Measurements from ENCODE around the gene ESR1. TPM values are rescaled to one million over a fixed set of nuclear protein-coding genes. Genes with fewer than 3 reads are reported as not detected.
"Not testable (repeated sequence)": the region's sequence is repeated elsewhere in the genome, so short reads cannot be mapped to it uniquely, and the experiment has no call there.

Gene ESR1
- total and polyA plus RNA-seq, 2 donors from 2014 or later = 1.1 to 5.2 TPM

DNA sequence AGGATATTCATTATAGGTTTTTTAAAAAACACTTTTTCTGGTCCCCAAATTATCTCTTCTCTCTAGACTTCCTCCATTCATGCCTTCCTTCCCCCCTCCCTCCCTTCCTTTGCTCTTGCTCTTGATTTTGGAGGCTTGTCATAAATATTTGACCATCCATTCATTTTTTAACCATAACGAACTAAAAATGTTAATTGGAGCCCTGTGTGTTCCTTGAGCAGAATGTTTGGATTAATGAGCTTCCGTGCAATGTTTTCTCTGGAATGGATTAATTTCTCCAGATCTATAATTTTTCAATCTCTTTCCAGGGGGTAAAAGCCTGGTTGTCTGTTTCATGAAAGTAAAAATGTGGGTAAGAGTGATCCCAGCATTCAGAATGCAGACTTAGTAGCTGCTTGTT is 155.5 kb downstream of the ESR1 start:
- no peaks in the 10 kb centered on the region for H3K27me3 ChIP-seq (ENCODE audit: control insufficient read depth, insufficient read depth, low read length)
- no peaks in the 10 kb centered on the region for H3K36me3 ChIP-seq (ENCODE audit: control insufficient read depth in 2 of 3, insufficient read depth in 3 of 3, low read length in 3 of 3)

DNA sequence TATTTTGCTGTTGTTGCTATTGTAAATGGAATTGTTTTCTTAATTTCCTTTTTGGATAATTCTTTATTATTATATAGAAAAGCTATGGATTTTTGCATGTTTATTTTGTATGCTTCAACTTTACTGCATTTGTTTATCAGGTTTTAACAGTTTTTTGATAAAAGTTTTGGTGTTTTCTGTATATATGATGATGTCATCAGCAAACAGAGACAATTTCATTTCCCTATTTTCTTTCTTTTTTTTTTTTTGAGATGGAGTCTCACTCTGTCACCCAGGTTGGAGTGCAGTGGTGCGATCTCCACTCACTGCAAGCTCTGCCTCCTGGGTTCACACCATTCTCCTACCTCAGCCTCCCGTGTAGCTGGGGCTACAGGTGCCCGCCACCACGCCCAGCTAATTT is 156.9 kb downstream of the ESR1 start:
- H3K9me3 ChIP-seq (ENCODE audit: control insufficient read depth in 2 of 3, insufficient read depth in 1 of 3, low read length in 3 of 3); H3K36me3 ChIP-seq (ENCODE audit: control insufficient read depth in 2 of 3, insufficient read depth in 3 of 3, low read length in 3 of 3); H3K4me1 ChIP-seq (ENCODE audit: control insufficient read depth in 2 of 3, insufficient read depth in 2 of 3, low read depth in 1 of 3, low read length in 3 of 3); DNase-seq; intact Hi-C loops (cut with DNase I); H3K27ac ChIP-seq (ENCODE audit: low read depth in 2 of 2, low read length in 2 of 2); H3K27me3 ChIP-seq (ENCODE audit: control insufficient read depth, insufficient read depth, low read length); H3K4me3 ChIP-seq (ENCODE audit: low read length in 3 of 3); FAIRE-seq; H3K9ac ChIP-seq (ENCODE audit: low read length in 3 of 3): not testable (repeated sequence)

More for the DNA sequence above, 155.5 kb downstream of the ESR1 start:
- intact Hi-C loops (cut with DNase I) = no loop called here
- Histone ChIP-seq H3K4me3 (ENCODE audit: low read length in 3 of 3) (no peak overlapping the region), H3K4me1 (ENCODE audit: control insufficient read depth in 2 of 3, insufficient read depth in 2 of 3, low read depth in 1 of 3, low read length in 3 of 3) (no peaks in the 10 kb centered on the region), H3K9me3 (ENCODE audit: control insufficient read depth in 2 of 3, insufficient read depth in 1 of 3, low read length in 3 of 3) (no peaks in the 10 kb centered on the region), H3K27ac (ENCODE audit: low read depth in 2 of 2, low read length in 2 of 2) (no peak overlapping the region), H3K9ac (ENCODE audit: low read length in 3 of 3) (no peak overlapping the region)
- TF ChIP-seq, protein P1, sequence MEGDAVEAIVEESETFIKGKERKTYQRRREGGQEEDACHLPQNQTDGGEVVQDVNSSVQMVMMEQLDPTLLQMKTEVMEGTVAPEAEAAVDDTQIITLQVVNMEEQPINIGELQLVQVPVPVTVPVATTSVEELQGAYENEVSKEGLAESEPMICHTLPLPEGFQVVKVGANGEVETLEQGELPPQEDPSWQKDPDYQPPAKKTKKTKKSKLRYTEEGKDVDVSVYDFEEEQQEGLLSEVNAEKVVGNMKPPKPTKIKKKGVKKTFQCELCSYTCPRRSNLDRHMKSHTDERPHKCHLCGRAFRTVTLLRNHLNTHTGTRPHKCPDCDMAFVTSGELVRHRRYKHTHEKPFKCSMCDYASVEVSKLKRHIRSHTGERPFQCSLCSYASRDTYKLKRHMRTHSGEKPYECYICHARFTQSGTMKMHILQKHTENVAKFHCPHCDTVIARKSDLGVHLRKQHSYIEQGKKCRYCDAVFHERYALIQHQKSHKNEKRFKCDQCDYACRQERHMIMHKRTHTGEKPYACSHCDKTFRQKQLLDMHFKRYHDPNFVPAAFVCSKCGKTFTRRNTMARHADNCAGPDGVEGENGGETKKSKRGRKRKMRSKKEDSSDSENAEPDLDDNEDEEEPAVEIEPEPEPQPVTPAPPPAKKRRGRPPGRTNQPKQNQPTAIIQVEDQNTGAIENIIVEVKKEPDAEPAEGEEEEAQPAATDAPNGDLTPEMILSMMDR (IDR thresholded peaks at IDR 0.05; ENCODE audit: borderline replicate concordance, extremely low read depth, insufficient read depth) = no peak
- DNase-seq (no peak), FAIRE-seq (no peak)

DNA sequence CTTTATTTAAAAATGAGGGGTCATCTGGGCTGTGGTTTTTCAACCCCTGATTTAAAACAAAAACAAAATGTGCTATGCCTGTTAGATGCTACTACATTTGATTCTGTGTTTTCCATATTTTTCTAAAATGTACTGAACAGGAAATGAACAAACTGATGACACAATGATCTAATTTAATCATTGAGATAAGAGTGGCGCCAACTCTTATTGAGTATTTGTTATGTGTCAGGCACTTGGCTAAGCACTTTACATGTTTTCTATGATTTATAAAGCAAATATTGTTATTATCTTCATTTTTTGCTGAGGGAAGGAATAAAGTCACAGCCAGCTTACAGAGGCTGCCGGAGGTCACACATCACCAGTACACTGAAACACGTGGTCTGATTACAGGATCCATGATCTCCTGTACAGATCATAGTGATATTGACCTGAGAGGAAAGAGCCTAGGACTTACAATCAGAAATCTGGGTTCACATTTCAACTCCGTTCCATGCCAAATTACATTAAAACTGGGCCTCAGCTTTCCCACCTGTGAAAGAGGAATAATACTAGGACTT is 166.7 kb downstream of the ESR1 start:
- intact Hi-C loops (cut with DNase I) = no loop called here
- Histone ChIP-seq H3K27ac (ENCODE audit: low read depth in 2 of 2, low read length in 2 of 2) (no peak overlapping the region), H3K9ac (ENCODE audit: low read length in 3 of 3) (no peak overlapping the region), H3K4me3 (ENCODE audit: low read length in 3 of 3) (no peak overlapping the region), H3K36me3 (ENCODE audit: control insufficient read depth in 2 of 3, insufficient read depth in 3 of 3, low read length in 3 of 3) (no peaks in the 10 kb centered on the region), H3K9me3 (ENCODE audit: control insufficient read depth in 2 of 3, insufficient read depth in 1 of 3, low read length in 3 of 3) (no peaks in the 10 kb centered on the region), H3K4me1 (ENCODE audit: control insufficient read depth in 2 of 3, insufficient read depth in 2 of 3, low read depth in 1 of 3, low read length in 3 of 3) (no peaks in the 10 kb centered on the region), H3K27me3 (ENCODE audit: control insufficient read depth, insufficient read depth, low read length) (no peaks in the 10 kb centered on the region)
- FAIRE-seq = no peak
- no peak for DNase-seq
- TF ChIP-seq, protein P1 (IDR thresholded peaks at IDR 0.05; ENCODE audit: borderline replicate concordance, extremely low read depth, insufficient read depth) = no peak

DNA sequence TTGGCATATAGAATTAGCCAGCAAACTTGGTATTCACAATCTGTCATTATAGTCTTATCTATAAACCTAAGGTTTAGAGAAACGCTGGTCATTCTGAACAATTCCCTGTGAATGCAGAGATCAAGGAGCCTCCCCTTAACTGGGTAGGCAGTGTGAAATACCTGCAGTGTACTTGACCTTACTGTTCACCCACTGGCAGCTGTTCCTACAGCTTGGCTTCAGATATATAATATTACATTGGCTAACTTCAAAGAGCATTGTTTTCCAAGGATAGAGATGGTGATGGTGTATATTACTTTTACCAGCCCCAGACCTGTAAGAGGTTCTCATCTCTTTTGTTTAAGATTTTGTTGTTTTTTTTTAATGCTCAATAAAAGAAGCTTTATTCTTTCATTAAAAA is 168.3 kb downstream of the ESR1 start:
- H3K36me3 ChIP-seq (ENCODE audit: control insufficient read depth in 2 of 3, insufficient read depth in 3 of 3, low read length in 3 of 3) = no peaks in the 10 kb centered on the region
- no peaks in the 10 kb centered on the region for H3K9me3 ChIP-seq (ENCODE audit: control insufficient read depth in 2 of 3, insufficient read depth in 1 of 3, low read length in 3 of 3)
- DNase-seq (no peak), FAIRE-seq (no peak)
- H3K4me1 ChIP-seq (ENCODE audit: control insufficient read depth in 2 of 3, insufficient read depth in 2 of 3, low read depth in 1 of 3, low read length in 3 of 3) = no peaks in the 10 kb centered on the region
- H3K9ac ChIP-seq (ENCODE audit: low read length in 3 of 3) = no peak overlapping the region
- no peak overlapping the region for H3K27ac ChIP-seq (ENCODE audit: low read depth in 2 of 2, low read length in 2 of 2)
- TF ChIP-seq, protein P1 (IDR thresholded peaks at IDR 0.05; ENCODE audit: borderline replicate concordance, extremely low read depth, insufficient read depth) = no peak
- H3K27me3 ChIP-seq (ENCODE audit: control insufficient read depth, insufficient read depth, low read length) = no peaks in the 10 kb centered on the region
- no peak overlapping the region for H3K4me3 ChIP-seq (ENCODE audit: low read length in 3 of 3)
- intact Hi-C loops (cut with DNase I) = no loop called here

DNA sequence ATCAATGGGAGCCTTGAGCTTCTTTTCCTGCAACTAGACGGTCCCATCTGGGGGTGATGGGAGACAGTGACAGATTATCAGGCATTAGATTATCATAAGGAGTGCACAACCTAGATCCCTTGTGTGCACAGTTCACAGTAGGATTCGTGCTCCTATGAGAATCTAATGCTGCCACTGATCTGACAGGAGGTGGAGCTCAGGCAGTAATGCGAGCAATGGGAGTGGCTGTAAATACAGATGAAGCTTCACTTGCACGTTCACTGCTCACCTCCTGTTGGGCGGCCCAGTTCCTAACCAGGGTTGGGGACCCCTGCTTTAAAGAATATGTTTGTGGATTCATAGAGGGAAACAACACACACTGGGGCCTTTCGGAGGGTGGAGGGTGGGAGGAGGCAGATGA is 180.7 kb downstream of the ESR1 start:
- H3K9ac ChIP-seq (ENCODE audit: low read length in 3 of 3); intact Hi-C loops (cut with DNase I); H3K27ac ChIP-seq (ENCODE audit: low read depth in 2 of 2, low read length in 2 of 2); H3K4me3 ChIP-seq (ENCODE audit: low read length in 3 of 3); H3K36me3 ChIP-seq (ENCODE audit: control insufficient read depth in 2 of 3, insufficient read depth in 3 of 3, low read length in 3 of 3); H3K4me1 ChIP-seq (ENCODE audit: control insufficient read depth in 2 of 3, insufficient read depth in 2 of 3, low read depth in 1 of 3, low read length in 3 of 3); H3K9me3 ChIP-seq (ENCODE audit: control insufficient read depth in 2 of 3, insufficient read depth in 1 of 3, low read length in 3 of 3); DNase-seq; FAIRE-seq; H3K27me3 ChIP-seq (ENCODE audit: control insufficient read depth, insufficient read depth, low read length): not testable (repeated sequence)

Data from kidney (tissue), 14 donors.